ENCODE data around the gene IER5. TPM values are rescaled to one million over a fixed set of nuclear protein-coding genes. Genes with fewer than 3 reads are reported as not detected.

IER5 gene
- total and polyA plus RNA-seq, 2 of the 13 experiments (the other 11 are each of a cell fraction or from before 2014, with no cell fraction given) = 2.5 to 3.5 TPM

DNA sequence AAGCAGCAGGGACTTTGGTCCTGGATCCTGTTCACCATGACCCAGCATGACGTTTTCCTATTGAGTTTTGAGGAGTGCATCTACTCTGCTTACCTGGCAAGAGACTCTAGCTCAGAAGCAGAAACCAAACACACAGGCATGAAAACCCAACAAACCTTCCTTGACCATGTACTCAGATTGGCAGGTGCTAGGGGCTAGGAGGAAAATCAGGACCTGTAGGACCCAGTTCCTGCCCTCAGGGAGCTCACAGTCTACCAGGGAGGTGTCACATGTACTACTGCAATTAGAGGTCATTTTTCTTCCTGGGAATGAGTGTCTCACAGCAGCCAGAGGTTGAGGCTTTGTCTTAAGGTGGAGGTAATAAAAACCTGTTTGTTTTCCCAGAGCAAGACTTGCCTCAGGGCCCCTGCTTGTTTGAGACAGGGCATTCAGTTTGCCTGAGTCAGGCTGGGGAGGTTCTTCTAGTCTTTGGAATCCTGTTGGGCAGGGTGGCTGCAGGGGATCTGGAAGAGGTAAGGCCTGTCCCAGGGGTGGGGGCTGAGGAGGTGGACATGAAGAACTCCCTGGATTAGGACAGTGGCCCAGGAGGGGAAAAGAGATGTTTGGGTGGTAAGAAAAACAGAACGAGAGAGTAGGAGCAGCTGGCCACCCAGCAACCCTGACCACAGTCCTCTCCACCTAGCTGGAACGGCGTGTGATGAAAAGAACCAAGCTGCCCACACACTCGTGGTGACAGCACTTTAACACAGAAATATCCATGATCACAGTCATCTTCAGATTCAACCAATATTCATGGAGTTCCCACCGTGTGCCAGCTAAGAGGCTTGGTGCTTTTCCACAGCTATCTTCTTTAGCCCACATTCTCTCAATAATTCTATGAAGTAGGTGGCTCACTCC is 30.8 kb downstream of the IER5 start (continued):
- TF ChIP-seq HNRNPL (IDR thresholded peaks at IDR 0.05; ENCODE audit: low read depth, low read length) = no peak
- no peak for TF ChIP-seq PRMT3 (CRISPR knock-in tag; IDR thresholded peaks at IDR 0.05; ENCODE audit: borderline replicate concordance, low read depth)
- no peak for TF ChIP-seq ZKSCAN5 (CRISPR knock-in tag; IDR thresholded peaks at IDR 0.05)
- no peak for TF ChIP-seq ATF7 (IDR thresholded peaks at IDR 0.05)
- no peak for TF ChIP-seq ATF7 (CRISPR knock-in tag; IDR thresholded peaks at IDR 0.05)
- TF ChIP-seq, protein P1, sequence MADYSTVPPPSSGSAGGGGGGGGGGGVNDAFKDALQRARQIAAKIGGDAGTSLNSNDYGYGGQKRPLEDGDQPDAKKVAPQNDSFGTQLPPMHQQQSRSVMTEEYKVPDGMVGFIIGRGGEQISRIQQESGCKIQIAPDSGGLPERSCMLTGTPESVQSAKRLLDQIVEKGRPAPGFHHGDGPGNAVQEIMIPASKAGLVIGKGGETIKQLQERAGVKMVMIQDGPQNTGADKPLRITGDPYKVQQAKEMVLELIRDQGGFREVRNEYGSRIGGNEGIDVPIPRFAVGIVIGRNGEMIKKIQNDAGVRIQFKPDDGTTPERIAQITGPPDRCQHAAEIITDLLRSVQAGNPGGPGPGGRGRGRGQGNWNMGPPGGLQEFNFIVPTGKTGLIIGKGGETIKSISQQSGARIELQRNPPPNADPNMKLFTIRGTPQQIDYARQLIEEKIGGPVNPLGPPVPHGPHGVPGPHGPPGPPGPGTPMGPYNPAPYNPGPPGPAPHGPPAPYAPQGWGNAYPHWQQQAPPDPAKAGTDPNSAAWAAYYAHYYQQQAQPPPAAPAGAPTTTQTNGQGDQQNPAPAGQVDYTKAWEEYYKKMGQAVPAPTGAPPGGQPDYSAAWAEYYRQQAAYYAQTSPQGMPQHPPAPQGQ (CRISPR knock-in tag; IDR thresholded peaks at IDR 0.05; ENCODE audit: borderline replicate concordance) = no peak

DNA sequence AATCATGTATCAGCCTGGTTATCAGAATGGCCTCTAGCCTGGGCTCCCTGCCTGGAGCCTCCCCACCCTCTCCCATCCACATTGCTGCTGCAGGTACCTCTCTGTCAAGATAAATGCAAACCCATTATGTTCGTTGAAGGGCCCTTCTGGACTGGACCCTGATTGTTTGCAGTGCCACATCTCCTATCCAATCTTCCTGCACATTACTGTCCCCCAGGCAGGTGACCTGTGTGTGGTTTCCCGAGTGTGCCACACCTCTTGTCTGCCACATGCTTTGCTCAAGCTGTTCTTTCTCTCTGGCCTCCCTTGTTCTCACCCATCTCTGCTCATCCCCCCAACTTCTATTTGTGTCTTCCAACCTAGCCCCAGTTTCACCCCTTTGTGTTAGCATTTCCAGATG is 32.4 kb downstream of the IER5 start:
- H3K27ac ChIP-seq (ENCODE audit: extremely low read length, insufficient read depth, low read length) = no peak overlapping the region

More for the DNA sequence above, 32.4 kb downstream of the IER5 start:
- ChIA-PET POLR2A (no interaction called here), CTCF (ENCODE audit: low intra/inter-chr PET ratio, low total read pairs) (no interaction called here)
- WGBS (ENCODE audit: low lambda C conversion rate) = 6% methylated on average over 2 of the region's 2 CpGs
- H3K27me3 ChIP-seq (ENCODE audit: control insufficient read depth in 1 of 2, insufficient read depth in 2 of 2, low read length in 2 of 2) = peaks cover 4 to 10% of the 10 kb centered on the region in 2 experiments; a peak in 2 of 5 replicates
- H3K79me2 ChIP-seq (ENCODE audit: insufficient read depth, low read length) = no peaks in the 10 kb centered on the region
- H3K4me2 ChIP-seq (ENCODE audit: low read depth, low read length) = no peak overlapping the region
- BruUV-seq (replicated peaks) = no TSS peak
- TF ChIP-seq FIP1L1 (IDR thresholded peaks at IDR 0.05; ENCODE audit: borderline replicate concordance, insufficient read depth, low read depth, low read length) (no peak), ZNF225 (CRISPR knock-in tag; IDR thresholded peaks at IDR 0.05) (no peak), RAD51 (IDR thresholded peaks at IDR 0.05; ENCODE audit: borderline replicate concordance) (no peak)
- no peaks in the 10 kb centered on the region for H4K20me1 ChIP-seq (ENCODE audit: insufficient read depth, low read length)
- peaks cover 20% of the 10 kb centered on the region for H3K4me1 ChIP-seq (ENCODE audit: insufficient read depth, low read length)
- in situ Hi-C loops (cut with HindIII; ENCODE audit: extremely low pct_ligation_motif_present, low pct_unique_long_range_greater_than_20kb) (no loop called here), intact Hi-C loops (cut with micrococcal nuclease; ENCODE audit: unreplicated experiment) (no loop called here)
- ATAC-seq (no peak), FAIRE-seq (no peak), DNase-seq (ENCODE audit: low spot score) (no peak)
- no peaks in the 10 kb centered on the region for H3K9me3 ChIP-seq (ENCODE audit: low read length)
- H3K36me3 ChIP-seq (replicated peaks in 1 of 2; ENCODE audit: control insufficient read depth in 1 of 2, insufficient read depth in 2 of 2, low read length in 2 of 2) = no peaks in the 10 kb centered on the region
- H3K4me3 ChIP-seq (replicated peaks in 1 of 3; ENCODE audit: insufficient read depth in 1 of 3, low read depth in 2 of 3, low read length in 3 of 3) = no peak overlapping the region
- no peak overlapping the region for H3K9ac ChIP-seq (ENCODE audit: insufficient read depth, low read depth, low read length)
- H2AFZ ChIP-seq (ENCODE audit: low read length) = no peak overlapping the region
